HK-2 (cell line): ENCODE data around the gene MVK.
"Not testable (repeated sequence)": the region's sequence is repeated elsewhere in the genome, so short reads cannot be mapped to it uniquely, and the experiment has no call there.

Experiments used
- DNase-seq: peaks from one replicate; pipeline ENCODE4 v3.0.0-alpha.2; 2018; ENCODE audit not compliant: unreplicated experiment

MVK gene

GRCh38 chr12:109591041-109591440 lies 17.4 kb downstream of the MVK start:
- no peak for DNase-seq

DNA sequence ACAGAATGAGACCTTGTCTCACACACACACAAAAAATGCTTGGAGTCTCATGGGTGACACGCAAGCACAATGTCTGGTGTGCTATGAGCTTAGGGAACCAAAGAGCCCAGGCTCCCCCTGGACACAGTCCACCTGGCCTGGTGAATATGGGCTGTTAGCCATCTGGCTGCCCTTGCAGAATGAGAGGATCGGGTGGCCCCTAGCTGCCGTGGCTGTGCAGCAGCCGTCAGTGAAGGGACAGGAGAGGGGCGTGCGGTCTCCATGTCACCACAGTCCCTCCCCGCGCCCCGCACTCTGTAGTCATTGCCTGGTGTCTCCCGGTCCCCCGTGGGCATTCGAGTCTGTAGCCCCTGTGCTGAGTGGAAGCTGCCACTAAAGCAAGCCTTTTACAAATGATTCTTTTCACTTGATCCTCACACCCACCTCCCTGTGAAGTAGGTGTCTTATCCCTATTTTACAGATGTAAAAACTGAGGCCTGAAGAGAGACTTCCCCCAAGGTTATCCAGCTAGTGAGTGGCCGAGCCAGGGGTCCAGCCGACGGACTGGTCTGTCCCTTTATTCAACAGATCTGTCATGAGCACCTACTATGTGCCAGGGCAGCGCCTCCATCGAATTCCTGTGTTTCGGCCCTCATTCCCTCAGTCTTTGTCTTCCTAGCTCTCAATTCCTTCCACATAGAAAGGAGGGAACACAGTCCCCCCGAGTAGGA lies 18.8 kb downstream of the MVK start:
- no peak for DNase-seq

DNA sequence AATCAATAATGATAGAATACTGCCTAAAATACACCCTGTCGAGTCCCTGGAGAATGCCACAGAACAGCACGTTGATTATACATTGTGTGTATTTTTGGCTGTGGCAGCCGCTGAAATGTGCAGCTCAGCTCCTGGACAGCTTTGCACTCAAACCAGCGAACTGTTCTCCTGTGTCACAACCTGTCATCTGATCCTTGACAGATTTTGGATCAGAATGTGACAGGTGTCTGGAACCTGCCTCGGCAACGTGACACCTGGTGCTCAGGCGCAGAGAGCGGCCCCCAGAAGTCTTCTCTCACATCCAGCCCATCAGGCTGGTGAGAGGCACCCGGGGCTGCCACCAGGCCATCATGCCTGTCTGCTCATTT lies 19.3 kb downstream of the MVK start:
- no peak for DNase-seq

GRCh38 chr12:109594556-109595317 lies 21.1 kb downstream of the MVK start:
- no peak for DNase-seq

- no peak for DNase-seq
Observed at GRCh38 chr12:109595321-109595902, 21.8 kb downstream of the MVK start.

DNA sequence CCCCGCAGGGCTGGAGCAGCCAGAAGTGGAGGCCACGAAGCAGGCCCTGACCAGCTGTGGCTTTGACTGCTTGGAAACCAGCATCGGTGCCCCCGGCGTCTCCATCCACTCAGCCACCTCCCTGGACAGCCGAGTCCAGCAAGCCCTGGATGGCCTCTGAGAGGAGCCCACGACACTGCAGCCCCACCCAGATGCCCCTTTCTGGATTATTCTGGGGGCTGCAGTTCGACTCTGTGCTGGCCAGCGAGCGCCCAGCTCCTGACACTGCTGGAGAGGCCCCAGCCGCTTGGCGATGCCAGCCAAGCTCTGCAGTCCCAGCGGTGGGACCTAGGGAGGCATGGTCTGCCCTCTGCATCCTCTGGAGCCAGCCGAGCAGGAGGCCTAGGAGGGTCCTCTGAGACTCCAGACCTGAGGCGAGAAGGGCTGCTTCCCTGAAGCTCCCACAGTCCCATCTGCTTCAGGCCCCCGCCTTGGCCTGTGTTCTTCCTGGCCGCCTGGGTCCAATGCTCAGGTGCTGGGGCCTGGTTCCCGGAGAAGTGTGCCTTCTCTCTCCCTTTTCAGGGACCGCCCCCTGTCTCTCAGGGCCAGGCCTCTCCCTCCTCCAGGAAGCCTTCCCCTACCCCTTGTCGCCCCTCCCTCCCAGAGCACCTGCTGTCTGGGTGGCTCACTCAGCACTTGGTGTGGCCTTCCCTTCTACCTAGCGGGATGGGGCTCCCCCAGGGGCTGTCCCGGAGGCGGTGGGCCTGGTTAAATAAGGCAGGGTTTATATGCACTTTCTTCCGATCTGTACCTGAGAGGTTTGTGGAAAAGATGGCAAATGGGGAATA lies 23.0 kb downstream of the MVK start:
- DNase-seq, result no peak

DNA sequence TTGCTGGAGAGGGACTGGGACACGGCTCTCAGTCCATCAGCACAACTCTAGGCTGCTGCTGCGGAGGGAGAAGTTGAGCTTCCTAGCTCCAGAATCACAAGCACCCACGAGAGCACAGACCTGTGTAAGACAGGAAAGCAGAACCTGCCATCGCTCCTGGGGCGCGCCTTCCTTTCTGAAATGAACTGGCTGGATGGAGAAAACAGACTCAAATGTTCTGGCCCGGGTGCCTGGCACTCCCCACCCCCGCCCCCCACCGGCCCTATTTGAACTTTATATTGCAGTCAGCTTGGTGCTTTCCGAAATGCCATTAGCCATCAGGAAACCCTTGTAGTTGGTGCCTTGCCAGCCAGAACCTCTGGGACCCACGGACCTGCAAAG lies 23.8 kb downstream of the MVK start:
- no peak for DNase-seq

- peak; percentile 88 for DNase-seq
Observed at GRCh38 chr12:109597795-109598427, 24.3 kb downstream of the MVK start.

DNA sequence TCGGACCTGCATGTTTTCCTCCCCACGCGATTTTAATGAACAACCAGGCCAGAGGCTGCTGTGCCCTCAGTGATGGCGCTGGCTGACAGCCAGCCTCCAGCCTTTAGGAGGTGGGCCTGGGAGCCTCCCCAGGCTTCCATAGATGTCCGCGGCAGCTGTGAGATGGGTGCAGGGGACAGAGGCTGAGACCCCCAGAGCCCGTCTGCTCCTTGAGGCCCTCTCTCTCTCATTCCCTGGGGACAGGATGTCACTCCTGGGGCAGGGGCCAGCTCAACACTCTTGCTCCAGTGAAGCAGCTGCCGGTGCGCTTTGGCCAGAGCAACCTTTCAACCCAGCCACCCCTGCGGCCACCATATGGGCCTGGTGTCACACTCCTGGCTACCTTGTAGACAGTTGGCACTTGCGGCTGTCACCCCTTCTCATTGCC lies 24.8 kb downstream of the MVK start:
- no peak for DNase-seq

DNA sequence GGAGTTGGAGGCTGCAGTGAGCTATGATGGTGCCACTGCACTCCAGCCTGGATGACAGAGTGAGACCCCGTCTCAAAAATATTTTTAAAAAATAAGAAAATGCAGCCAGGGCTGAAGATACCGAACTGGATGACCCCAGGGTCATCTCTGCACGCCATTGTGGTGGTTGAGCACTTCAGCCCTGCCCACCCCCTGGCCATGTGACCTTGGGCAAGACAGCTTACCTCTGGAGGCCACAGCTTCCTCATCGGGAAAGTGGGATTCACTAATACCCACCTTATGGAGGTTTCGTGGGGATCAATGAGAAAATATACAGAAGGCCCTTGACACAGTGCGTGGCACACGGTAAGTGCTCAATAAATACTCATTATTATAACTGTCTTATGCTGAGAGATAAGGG lies 25.5 kb downstream of the MVK start:
- DNase-seq, result no peak

DNA sequence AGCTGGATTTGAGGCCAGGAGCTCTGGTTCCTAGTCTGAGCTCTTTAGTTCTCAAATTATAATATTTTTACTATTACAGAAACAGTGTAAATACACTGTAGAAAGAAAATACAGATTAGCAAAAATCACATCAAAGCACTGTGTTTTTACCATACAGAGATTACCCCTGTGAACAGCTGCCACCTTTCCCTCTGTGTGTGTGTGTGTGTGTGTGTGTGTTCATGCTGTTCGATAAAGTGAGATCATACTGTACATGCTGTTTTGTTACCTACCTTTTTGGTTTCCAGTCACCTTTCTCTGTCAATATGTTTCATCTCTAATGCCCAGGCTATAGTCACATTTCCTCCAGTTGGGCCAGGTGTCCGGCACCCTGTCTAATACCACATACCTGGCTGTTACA lies 26.9 kb downstream of the MVK start:
- no peak for DNase-seq

DNA sequence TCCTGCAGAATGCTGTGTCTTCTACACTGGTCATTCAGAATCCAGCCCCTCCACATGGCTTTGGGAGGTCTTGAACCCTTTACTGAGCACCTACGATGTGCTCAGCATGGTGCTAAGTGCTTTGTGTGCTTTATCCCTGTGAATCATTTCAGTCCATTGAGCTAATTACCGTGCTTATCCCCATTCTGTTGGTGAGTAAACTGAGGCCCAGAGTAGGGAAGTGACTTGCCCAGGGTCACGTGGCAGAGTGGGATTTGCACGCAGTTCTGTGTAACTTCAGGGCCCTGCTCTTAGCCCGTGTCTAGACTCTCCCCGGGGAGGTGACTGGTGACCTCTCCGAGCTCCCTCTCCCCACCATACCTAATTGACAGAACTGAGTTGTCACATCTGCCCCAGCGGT lies 27.4 kb downstream of the MVK start:
- DNase-seq, result no peak

DNA sequence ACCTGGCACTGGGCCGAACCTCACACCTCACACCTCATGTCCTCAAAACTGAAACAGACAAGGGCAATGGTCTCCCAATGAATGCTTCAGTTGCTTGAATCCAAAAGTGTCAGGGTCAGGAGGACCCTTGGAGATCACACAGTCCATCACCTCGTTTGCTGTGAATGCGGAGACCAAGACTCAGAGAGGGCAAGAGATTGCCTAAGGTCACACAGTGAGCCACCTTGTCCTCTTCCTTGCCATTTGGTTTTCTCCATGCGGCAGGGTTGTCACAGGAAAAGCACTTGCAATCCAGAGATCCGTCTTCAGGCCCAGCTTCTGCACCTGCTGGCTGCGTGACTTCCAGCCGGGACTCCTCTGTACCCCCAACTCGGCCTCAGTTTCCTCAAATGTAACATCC lies 28.0 kb downstream of the MVK start:
- no peak for DNase-seq

GRCh38 chr12:109602132-109602531 lies 28.5 kb downstream of the MVK start:
- not testable (repeated sequence) for DNase-seq

DNA sequence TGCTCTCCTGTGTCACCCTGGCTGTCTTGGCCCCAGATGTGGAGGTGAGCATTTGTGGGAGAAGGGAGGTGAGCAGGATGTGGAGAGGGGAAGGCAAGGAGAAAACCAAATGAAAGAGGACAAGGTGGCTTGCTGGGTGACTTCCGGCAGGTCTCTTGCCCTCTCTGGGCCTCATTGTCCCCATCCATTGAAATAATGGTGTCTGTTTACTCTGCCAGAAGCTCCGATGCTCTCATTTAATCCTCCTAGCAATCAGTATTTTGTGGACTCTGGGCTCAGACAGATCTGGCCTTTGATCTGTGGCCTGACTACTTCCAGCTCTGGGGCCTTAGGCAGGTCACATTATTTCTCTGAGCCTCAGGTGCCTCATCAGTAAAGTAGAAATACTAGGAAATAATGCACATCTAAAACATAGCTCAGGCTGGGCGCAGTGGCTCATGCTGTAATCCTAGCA lies 30.6 kb downstream of the MVK start:
- DNase-seq, result no peak

GRCh38 chr12:109605016-109605415 lies 31.4 kb downstream of the MVK start:
- no peak for DNase-seq

GRCh38 chr12:109605599-109606228 lies 32.1 kb downstream of the MVK start:
- DNase-seq, result no peak

- DNase-seq, result no peak
Observed at GRCh38 chr12:109606320-109607028, 32.9 kb downstream of the MVK start.

DNA sequence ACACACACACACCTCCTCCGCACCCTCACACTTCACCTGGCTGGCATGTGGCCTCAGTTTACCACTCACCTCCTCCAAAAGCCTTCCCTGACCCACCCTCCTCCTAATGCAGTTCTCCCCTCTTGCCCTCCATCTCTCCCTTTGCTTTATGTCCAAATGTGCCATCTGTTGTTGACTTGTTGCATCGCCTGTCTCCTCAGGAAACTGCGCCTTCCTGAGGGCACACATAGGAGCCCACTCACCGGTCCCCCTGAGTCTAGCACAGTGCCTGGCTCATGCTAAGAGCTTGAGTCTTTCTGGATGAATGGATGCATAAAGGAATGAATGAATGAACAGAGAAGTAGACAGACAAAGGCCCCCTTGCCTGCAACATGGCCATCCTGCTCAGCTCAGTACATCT lies 34.0 kb downstream of the MVK start:
- no peak for DNase-seq

DNA sequence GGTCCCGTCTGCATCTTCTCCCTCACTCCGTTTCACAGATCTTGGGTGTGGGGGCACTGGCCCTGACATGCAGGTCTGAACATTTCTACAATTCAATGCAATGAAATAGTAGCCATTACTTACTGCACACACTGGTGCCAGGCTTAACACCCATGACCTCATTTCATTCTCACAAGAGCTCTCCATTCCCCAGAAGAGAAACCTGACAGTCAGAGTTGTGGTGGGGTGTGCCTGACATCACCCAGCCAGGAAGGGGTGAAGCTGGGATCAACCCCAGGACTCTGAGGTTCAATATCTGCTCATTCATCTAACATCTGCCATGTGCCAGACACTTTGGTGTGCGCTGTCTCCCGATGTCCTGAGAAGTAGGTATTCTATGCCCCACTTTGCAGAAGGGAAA lies 34.7 kb downstream of the MVK start:
- no peak for DNase-seq

- no peak for DNase-seq
Observed at GRCh38 chr12:109608793-109609192, 35.2 kb downstream of the MVK start.
